HepG2 (cell line): ENCODE data around the gene ARMH3. TPM values are rescaled to one million over a fixed set of nuclear protein-coding genes. Genes with fewer than 3 reads are reported as not detected.

ENCODE experiments used
- ARNTL ChIP-seq: sonication (generic); formaldehyde crosslinking; IDR thresholded peaks from 2 replicates; pipeline ENCODE4 v1.4.0; 2020; ENCODE audit warnings: mild to moderate bottlenecking, missing genetic modification reagents
- DNMT1 ChIP-seq: sonication (generic); formaldehyde crosslinking; IDR thresholded peaks from 2 replicates; pipeline ENCODE4 v1.5.1; 2020; ENCODE audit warnings: mild to moderate bottlenecking, missing genetic modification reagents
- FOXK1 ChIP-seq: sonication (generic); formaldehyde crosslinking; IDR thresholded peaks from 2 replicates; pipeline ENCODE4 v1.4.0; 2020; ENCODE audit warnings: low read depth, missing genetic modification reagents, borderline replicate concordance
- FOXK2 ChIP-seq: fragments of 450-650 bp; IDR thresholded peaks from 2 replicates; pipeline ENCODE4 v1.6.1; 2016
- GATAD1 ChIP-seq: IDR thresholded peaks from 2 replicates; pipeline ENCODE4 v1.6.1; 2016; ENCODE audit warnings: missing genetic modification reagents, missing compliant biosample characterization
- GATAD2A ChIP-seq: IDR thresholded peaks from 2 replicates; pipeline ENCODE4 v1.6.1; 2016
- HIC2 ChIP-seq: sonication (generic); formaldehyde crosslinking; IDR thresholded peaks from 2 replicates; pipeline ENCODE4 v1.9.0; 2022; ENCODE audit warnings: low read depth, missing genetic modification reagents
- SMAD9 ChIP-seq: sonication (generic); formaldehyde crosslinking; IDR thresholded peaks from 2 replicates; pipeline ENCODE4 v1.5.1; 2020; ENCODE audit warnings: mild to moderate bottlenecking, missing genetic modification reagents
- SMC3 ChIP-seq: IDR thresholded peaks from 2 replicates; pipeline ENCODE4 v1.6.1; 2011; ENCODE audit warnings: low read length, improper control_type of control experiment
- SNAPC2 ChIP-seq: sonication (generic); formaldehyde crosslinking; IDR thresholded peaks from 2 replicates; pipeline ENCODE4 v1.8.1; 2022; ENCODE audit warnings: mild to moderate bottlenecking, missing genetic modification reagents
- STAG1 ChIP-seq: sonication (generic); formaldehyde crosslinking; IDR thresholded peaks from 2 replicates; pipeline ENCODE4 v1.4.0; 2020; ENCODE audit warnings: missing genetic modification reagents
- STAT5B ChIP-seq: sonication (generic); formaldehyde crosslinking; IDR thresholded peaks from 2 replicates; pipeline ENCODE4 v1.4.0; 2020; ENCODE audit warnings: missing genetic modification reagents
- YEATS2 ChIP-seq: sonication (generic); formaldehyde crosslinking; IDR thresholded peaks from 2 replicates; pipeline ENCODE4 v1.4.0; 2020; ENCODE audit warnings: missing genetic modification reagents, borderline replicate concordance
- ZNF30 ChIP-seq: sonication (generic); formaldehyde crosslinking; IDR thresholded peaks from 2 replicates; pipeline ENCODE4 v1.5.0; 2020; ENCODE audit warnings: mild to moderate bottlenecking, missing genetic modification reagents
- ZNF331 ChIP-seq: sonication (generic); formaldehyde crosslinking; IDR thresholded peaks from 2 replicates; pipeline ENCODE4 v1.4.0; 2020; ENCODE audit warnings: missing genetic modification reagents
- ZNF75D ChIP-seq: sonication (generic); formaldehyde crosslinking; IDR thresholded peaks from 2 replicates; pipeline ENCODE4 v1.8.1; 2023; ENCODE audit warnings: missing genetic modification reagents, mild to moderate bottlenecking, borderline replicate concordance
- ZNF776 ChIP-seq: sonication (generic); formaldehyde crosslinking; IDR thresholded peaks from 2 replicates; pipeline ENCODE4 v1.4.0; 2020; ENCODE audit warnings: mild to moderate bottlenecking, missing genetic modification reagents
- ZNF839 ChIP-seq: sonication (generic); formaldehyde crosslinking; IDR thresholded peaks from 2 replicates; pipeline ENCODE4 v1.4.0; 2020; ENCODE audit warnings: missing genetic modification reagents, mild to moderate bottlenecking, borderline replicate concordance
- polyA plus RNA-seq, 8 experiments: library from polyadenylated mRNA; depleted of rRNA in 3 of 8; stranded (reverse) in 7 of 8; unstranded in 1 of 8; fragments of >200 nt; fragmentation: Illumina TruSeq in 4 of 8; extraction: Trizol in 4 of 8; gene quantifications; 2 replicates each; pipeline versions ENCODE4 v1.2.1 to v1.2.3, GENCODE V29; 2011 to 2016; ENCODE audit warnings: low read depth in 4 of 8, missing spikeins in 1 of 8, mixed read lengths in 1 of 8; ENCODE audit not compliant: insufficient read depth in 1 of 8
- total RNA-seq, 5 experiments: library from RNA; depleted of rRNA; stranded (reverse); fragments of >200 nt; fragmentation: Illumina TruSeq; extraction: Trizol; gene quantifications; 2 replicates each; pipeline ENCODE4 v1.2.3, GENCODE V29; 2016; ENCODE audit warnings: low read depth in 1 of 5
- TF ChIP-seq, protein P1 (sequence below): sonication (generic); formaldehyde crosslinking; IDR thresholded peaks from 2 replicates; pipeline ENCODE4 v1.5.1; 2020; ENCODE audit warnings: missing genetic modification reagents, mild to moderate bottlenecking, borderline replicate concordance
- TF ChIP-seq, protein P2 (sequence below): sonication (generic); formaldehyde crosslinking; IDR thresholded peaks from 2 replicates; pipeline ENCODE4 v1.9.0; 2021; ENCODE audit warnings: missing genetic modification reagents, borderline replicate concordance
- TF ChIP-seq, protein P3 (sequence below): sonication (generic); formaldehyde crosslinking; conservative IDR thresholded peaks from 2 replicates; pipeline ENCODE4 v1.4.0; 2020; ENCODE audit warnings: missing genetic modification reagents
- TF ChIP-seq, protein P4 (sequence below): IDR thresholded peaks from 2 replicates; pipeline ENCODE4 v1.6.1; 2016; ENCODE audit warnings: low read depth

ARMH3 gene
- total and polyA plus RNA-seq, 2 of the 13 experiments (the other 11 are each of a cell fraction or from before 2014, with no cell fraction given): 8.4 to 16.9 TPM

DNA sequence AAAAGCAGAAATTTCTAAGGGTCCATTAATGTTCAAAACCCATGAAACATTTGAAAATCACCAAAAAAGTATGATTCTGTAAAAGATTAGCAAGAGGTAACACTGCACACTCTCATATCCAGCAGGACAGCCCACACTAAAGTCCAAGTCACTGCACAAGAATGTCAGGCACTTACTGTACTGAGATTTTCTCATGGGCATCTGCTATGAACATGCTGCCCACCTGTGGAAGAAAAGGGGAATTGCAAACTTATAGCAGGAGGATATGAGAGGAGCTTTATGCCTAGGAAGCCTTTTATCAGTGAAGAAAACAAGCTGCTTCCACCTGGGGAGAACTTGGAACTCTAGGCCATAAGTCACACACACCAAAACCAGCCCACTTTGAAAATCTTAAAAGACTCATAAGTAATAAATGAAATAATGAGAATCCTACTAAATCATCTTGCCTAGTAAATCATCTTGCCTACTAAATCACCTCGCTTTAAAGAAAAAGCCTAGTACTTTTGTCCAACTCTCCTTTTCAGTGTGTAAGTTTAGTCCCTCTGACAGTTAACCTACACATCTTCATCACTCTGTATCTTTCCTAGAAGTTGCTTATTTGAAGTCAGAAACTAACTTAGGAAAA lies 46.1 kb downstream of the ARMH3 start (continued):
- TF ChIP-seq, protein P1, sequence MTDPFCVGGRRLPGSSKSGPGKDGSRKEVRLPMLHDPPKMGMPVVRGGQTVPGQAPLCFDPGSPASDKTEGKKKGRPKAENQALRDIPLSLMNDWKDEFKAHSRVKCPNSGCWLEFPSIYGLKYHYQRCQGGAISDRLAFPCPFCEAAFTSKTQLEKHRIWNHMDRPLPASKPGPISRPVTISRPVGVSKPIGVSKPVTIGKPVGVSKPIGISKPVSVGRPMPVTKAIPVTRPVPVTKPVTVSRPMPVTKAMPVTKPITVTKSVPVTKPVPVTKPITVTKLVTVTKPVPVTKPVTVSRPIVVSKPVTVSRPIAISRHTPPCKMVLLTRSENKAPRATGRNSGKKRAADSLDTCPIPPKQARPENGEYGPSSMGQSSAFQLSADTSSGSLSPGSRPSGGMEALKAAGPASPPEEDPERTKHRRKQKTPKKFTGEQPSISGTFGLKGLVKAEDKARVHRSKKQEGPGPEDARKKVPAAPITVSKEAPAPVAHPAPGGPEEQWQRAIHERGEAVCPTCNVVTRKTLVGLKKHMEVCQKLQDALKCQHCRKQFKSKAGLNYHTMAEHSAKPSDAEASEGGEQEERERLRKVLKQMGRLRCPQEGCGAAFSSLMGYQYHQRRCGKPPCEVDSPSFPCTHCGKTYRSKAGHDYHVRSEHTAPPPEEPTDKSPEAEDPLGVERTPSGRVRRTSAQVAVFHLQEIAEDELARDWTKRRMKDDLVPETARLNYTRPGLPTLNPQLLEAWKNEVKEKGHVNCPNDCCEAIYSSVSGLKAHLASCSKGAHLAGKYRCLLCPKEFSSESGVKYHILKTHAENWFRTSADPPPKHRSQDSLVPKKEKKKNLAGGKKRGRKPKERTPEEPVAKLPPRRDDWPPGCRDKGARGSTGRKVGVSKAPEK (CRISPR knock-in tag): no peak
- TF ChIP-seq ARNTL (CRISPR knock-in tag): no peak
- TF ChIP-seq ZNF839: no peak
- TF ChIP-seq FOXK1 (CRISPR knock-in tag): 0 out of 2 replicates have a peak, but pooled peaks have one; percentile 16
- no peak for TF ChIP-seq HIC2 (CRISPR knock-in tag)
- TF ChIP-seq GATAD1: peak; percentile 26; the same call in 1 of the 2 replicates
- no peak for TF ChIP-seq ZNF30 (CRISPR knock-in tag)
- no peak for TF ChIP-seq SMAD9
- peak; percentile 23; the same call in 1 of the 2 replicates for TF ChIP-seq ZNF331
- TF ChIP-seq FOXK2: no peak
- no peak for TF ChIP-seq ZNF776 (CRISPR knock-in tag)
- peak; percentile 70 for TF ChIP-seq GATAD2A
- TF ChIP-seq, protein P2, sequence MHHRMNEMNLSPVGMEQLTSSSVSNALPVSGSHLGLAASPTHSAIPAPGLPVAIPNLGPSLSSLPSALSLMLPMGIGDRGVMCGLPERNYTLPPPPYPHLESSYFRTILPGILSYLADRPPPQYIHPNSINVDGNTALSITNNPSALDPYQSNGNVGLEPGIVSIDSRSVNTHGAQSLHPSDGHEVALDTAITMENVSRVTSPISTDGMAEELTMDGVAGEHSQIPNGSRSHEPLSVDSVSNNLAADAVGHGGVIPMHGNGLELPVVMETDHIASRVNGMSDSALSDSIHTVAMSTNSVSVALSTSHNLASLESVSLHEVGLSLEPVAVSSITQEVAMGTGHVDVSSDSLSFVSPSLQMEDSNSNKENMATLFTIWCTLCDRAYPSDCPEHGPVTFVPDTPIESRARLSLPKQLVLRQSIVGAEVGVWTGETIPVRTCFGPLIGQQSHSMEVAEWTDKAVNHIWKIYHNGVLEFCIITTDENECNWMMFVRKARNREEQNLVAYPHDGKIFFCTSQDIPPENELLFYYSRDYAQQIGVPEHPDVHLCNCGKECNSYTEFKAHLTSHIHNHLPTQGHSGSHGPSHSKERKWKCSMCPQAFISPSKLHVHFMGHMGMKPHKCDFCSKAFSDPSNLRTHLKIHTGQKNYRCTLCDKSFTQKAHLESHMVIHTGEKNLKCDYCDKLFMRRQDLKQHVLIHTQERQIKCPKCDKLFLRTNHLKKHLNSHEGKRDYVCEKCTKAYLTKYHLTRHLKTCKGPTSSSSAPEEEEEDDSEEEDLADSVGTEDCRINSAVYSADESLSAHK (CRISPR knock-in tag): no peak
- no peak for TF ChIP-seq SNAPC2 (CRISPR knock-in tag)
- peak; percentile 42; the same call in 1 of the 2 replicates for TF ChIP-seq YEATS2 (CRISPR knock-in tag)
- TF ChIP-seq SMC3: peak; percentile 96
- no peak for TF ChIP-seq STAT5B
- TF ChIP-seq, protein P3, sequence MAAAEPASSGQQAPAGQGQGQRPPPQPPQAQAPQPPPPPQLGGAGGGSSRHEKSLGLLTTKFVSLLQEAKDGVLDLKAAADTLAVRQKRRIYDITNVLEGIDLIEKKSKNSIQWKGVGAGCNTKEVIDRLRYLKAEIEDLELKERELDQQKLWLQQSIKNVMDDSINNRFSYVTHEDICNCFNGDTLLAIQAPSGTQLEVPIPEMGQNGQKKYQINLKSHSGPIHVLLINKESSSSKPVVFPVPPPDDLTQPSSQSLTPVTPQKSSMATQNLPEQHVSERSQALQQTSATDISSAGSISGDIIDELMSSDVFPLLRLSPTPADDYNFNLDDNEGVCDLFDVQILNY (CRISPR knock-in tag): no peak
- TF ChIP-seq DNMT1 (CRISPR knock-in tag): no peak
- peak; percentile 95 for TF ChIP-seq STAG1 (CRISPR knock-in tag)
- TF ChIP-seq, protein P4, sequence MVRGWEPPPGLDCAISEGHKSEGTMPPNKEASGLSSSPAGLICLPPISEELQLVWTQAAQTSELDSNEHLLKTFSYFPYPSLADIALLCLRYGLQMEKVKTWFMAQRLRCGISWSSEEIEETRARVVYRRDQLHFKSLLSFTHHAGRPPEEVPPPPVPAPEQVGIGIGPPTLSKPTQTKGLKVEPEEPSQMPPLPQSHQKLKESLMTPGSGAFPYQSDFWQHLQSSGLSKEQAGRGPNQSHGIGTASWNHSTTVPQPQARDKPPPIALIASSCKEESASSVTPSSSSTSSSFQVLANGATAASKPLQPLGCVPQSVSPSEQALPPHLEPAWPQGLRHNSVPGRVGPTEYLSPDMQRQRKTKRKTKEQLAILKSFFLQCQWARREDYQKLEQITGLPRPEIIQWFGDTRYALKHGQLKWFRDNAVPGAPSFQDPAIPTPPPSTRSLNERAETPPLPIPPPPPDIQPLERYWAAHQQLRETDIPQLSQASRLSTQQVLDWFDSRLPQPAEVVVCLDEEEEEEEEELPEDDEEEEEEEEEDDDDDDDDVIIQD (CRISPR knock-in tag): peak; percentile 64; the same call in 1 of the 2 replicates
- no peak for TF ChIP-seq ZNF75D (CRISPR knock-in tag)
